HCT116 (cell line): ENCODE data around the gene SGSM2. TPM values are rescaled to one million over a fixed set of nuclear protein-coding genes. Genes with fewer than 3 reads are reported as not detected.

Source experiments
- ATAC-seq: fragments of 200-7000 bp; cut with Tn5 transposase; 2 replicates; pipeline ENCODE4 v1.9.1; 2020; ENCODE audit warnings: mild to moderate bottlenecking, moderate library complexity
- BruUV-seq: library from RNA; stranded (reverse); fragments of 400-500 nt; replicated peaks from 2 replicates; lab custom pipeline; 2021; lab: Mats Ljungman, UMichigan
- CTCF ChIA-PET: fragments of 300-600 bp; sonication (Branson Sonifier 250); formaldehyde crosslinking; loops from one replicate; lab custom pipeline; 2021; ENCODE audit warnings: antibody characterized with exemption; lab: Charles Lee
- POLR2A ChIA-PET: fragments of 300-600, 350-600 bp; sonication (Branson Sonifier 250); formaldehyde crosslinking; loops from one replicate; lab custom pipeline; 2021; ENCODE audit warnings: antibody characterized with exemption; lab: Charles Lee
- RAD21 ChIA-PET, 2 experiments: fragments of 300-600 bp; sonication (Branson Sonifier 250); formaldehyde crosslinking; loops; one replicate each; lab custom pipeline; 2023; ENCODE audit warnings: low total read pairs in 2 of 2; ENCODE audit not compliant: uncharacterized antibody in 2 of 2, unreplicated experiment in 2 of 2, low non-redundant PET in 1 of 2; lab: Charles Lee
- DNase-seq: peaks from one replicate; pipeline ENCODE4 v3.0.0-alpha.2; 2010; ENCODE audit warnings: low read depth, low spot score
- H2AFZ ChIP-seq: fragments of 200-600 bp; shearing (Covaris generic), sonication (generic); 2 replicates; pipeline ENCODE4 v1.6.1; 2017; ENCODE audit warnings: low read depth, mixed run types, mixed read lengths, antibody characterized with exemption, low read length; ENCODE audit not compliant: poor library complexity, severe bottlenecking
- H3K27ac ChIP-seq: 2 replicates; pipeline ENCODE4 v1.5.1; 2012; ENCODE audit warnings: low read depth, low read length
- H3K27me3 ChIP-seq: fragments of 200-600 bp; sonication (generic); 2 replicates; pipeline ENCODE4 v1.6.1; 2016; ENCODE audit warnings: mixed run types, low read length, mixed read lengths; ENCODE audit not compliant: insufficient read depth
- H3K36me3 ChIP-seq, 2 experiments: fragments of 200-500 bp in 1 of 2; fragments of 200-600 bp in 1 of 2; sonication (Bioruptor generic) in 1 of 2; sonication (generic) in 1 of 2; 2 replicates each; pipeline versions ENCODE4 v1.5.1 to v1.6.1; 2014 to 2016; ENCODE audit warnings: low read length in 2 of 2, inconsistent platforms in 1 of 2, mixed read lengths in 1 of 2, mixed run types in 1 of 2; ENCODE audit not compliant: insufficient read depth in 2 of 2, control insufficient read depth in 1 of 2
- H3K4me1 ChIP-seq, 2 experiments: fragments of 200-600 bp in 1 of 2; sonication (generic) in 1 of 2; 2 replicates each; pipeline versions ENCODE4 v1.5.1 to v1.6.1; 2012 to 2017; ENCODE audit warnings: low read length in 2 of 2, inconsistent platforms in 1 of 2, mild to moderate bottlenecking in 1 of 2, mixed read lengths in 1 of 2, mixed run types in 1 of 2, moderate library complexity in 1 of 2; ENCODE audit not compliant: insufficient read depth in 2 of 2, control insufficient read depth in 1 of 2
- H3K4me2 ChIP-seq: fragments of 200-600 bp; sonication (generic); 2 replicates; pipeline ENCODE4 v1.6.1; 2017; ENCODE audit warnings: mixed run types, low read length, mixed read lengths
- H3K4me3 ChIP-seq, 2 experiments: fragments of 200-600 bp in 1 of 2; sonication (generic) in 1 of 2; replicated peaks in 1 of 2; 2 replicates each; pipeline ENCODE4 v1.5.1; 2011 to 2016; ENCODE audit warnings: low read length in 2 of 2, control low read depth in 1 of 2, low read depth in 1 of 2, mild to moderate bottlenecking in 1 of 2, mixed read lengths in 1 of 2, mixed run types in 1 of 2
- H3K79me2 ChIP-seq: fragments of 200-600 bp; sonication (generic); 2 replicates; pipeline ENCODE4 v1.6.1; 2017; ENCODE audit warnings: mild to moderate bottlenecking, mixed run types, low read length, moderate library complexity, mixed read lengths; ENCODE audit not compliant: insufficient read depth
- H3K9ac ChIP-seq: fragments of 200-600 bp; sonication (generic); 2 replicates; pipeline ENCODE4 v1.6.1; 2016; ENCODE audit warnings: low read length, mixed read lengths
- H3K9me2 ChIP-seq: fragments of 200-600 bp; sonication (generic), shearing (Covaris generic); 2 replicates; pipeline ENCODE4 v1.6.1; 2017; ENCODE audit warnings: mixed run types, mild to moderate bottlenecking, moderate library complexity; ENCODE audit not compliant: insufficient read depth
- H3K9me3 ChIP-seq, 2 experiments: fragments of 200-500 bp in 1 of 2; fragments of 200-600 bp in 1 of 2; sonication (Bioruptor generic) in 1 of 2; sonication (generic) in 1 of 2; 2 replicates each; pipeline ENCODE4 v1.6.1; 2014 to 2017; ENCODE audit warnings: low read length in 2 of 2, mixed read lengths in 2 of 2, inconsistent platforms in 1 of 2, low read depth in 1 of 2, mild to moderate bottlenecking in 1 of 2, mixed run types in 1 of 2, moderate library complexity in 1 of 2; ENCODE audit not compliant: control insufficient read depth in 1 of 2, insufficient read depth in 1 of 2
- H4K20me1 ChIP-seq: fragments of 200-600 bp; sonication (generic), shearing (Covaris generic); 2 replicates; pipeline ENCODE4 v1.6.1; 2017; ENCODE audit warnings: mixed run types, mild to moderate bottlenecking, moderate library complexity; ENCODE audit not compliant: insufficient read depth
- CBX3 ChIP-seq: IDR thresholded peaks from 2 replicates; pipeline ENCODE4 v1.6.1; 2012; ENCODE audit warnings: low read depth
- EGR1 ChIP-seq: IDR thresholded peaks from 2 replicates; pipeline ENCODE4 v1.6.1; 2012; ENCODE audit warnings: low read depth
- MAX ChIP-seq: IDR thresholded peaks from 2 replicates; pipeline ENCODE4 v1.6.1; 2012
- POLR2A ChIP-seq: IDR thresholded peaks from 2 replicates; pipeline ENCODE4 v1.7.0; 2011; ENCODE audit warnings: borderline replicate concordance; ENCODE audit not compliant: insufficient read depth, insufficient read length; ENCODE audit errors: extremely low read depth
- REST ChIP-seq: IDR thresholded peaks from 2 replicates; pipeline ENCODE4 v1.6.1; 2012; ENCODE audit warnings: low read depth
- SRF ChIP-seq: IDR thresholded peaks from 2 replicates; pipeline ENCODE4 v1.6.1; 2012; ENCODE audit warnings: low read depth
- intact Hi-C: fragments of 100-400 bp; cut with micrococcal nuclease; formaldehyde crosslinking; loops from 2 replicates; pipeline ENCODE4 v1.10.0; 2022
- total RNA-seq: library from RNA; stranded (reverse); gene quantifications from one replicate; pipeline ENCODE4 v1.2.1, GENCODE V29; 2021; ENCODE audit not compliant: unreplicated experiment

SGSM2 gene
- total RNA-seq, 1 experiment from 2014 or later, result 68.1 TPM

DNA sequence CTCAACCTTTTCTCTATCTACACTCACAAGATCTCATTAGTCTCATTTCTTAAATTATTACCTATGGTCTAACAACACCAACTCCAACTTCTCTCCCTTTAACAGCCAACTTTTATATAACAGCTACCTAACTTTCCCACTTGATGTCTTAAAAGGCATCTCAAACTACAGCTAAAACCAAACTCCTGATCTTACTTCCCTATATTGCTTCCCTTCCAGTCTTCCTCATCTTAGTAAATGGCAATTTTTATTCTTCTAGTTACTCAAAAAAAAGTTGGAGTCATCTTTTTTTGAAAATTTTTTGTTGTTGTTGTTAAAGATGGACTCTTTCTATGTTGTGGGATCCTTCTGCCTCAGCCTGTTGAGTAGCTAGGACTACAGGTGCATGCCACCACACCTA is 18.2 kb upstream of the SGSM2 start (continued):
- TF ChIP-seq REST, result no peak
- TF ChIP-seq, all 23 proteins: peak for 0

DNA sequence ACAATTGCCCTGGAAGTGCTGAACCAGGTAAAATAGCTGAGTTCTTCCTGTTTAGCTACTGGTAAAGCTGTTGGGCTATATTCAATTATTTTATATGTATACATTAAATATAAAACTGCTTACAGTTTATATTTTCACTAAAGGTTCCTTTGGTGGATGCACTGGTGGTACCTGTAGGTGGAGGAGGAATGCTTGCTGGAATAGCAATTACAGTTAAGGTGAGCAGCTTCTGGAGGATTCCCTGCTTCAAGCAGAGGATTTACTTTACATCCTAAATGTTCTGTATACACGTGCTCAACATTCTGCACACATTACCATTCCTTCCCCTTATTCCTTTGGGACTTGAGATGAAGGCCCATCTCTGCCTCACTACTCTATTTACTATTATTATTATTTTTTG is 15.9 kb upstream of the SGSM2 start:
- no peak for DNase-seq
- no peak overlapping the region for H3K27ac ChIP-seq
- peaks cover 32 to 36% of the 10 kb centered on the region in 2 experiments for H3K36me3 ChIP-seq
- H4K20me1 ChIP-seq, result 0 out of 2 replicates have a peak, but pooled peaks cover 5% of the 10 kb centered on the region
- no peaks in the 10 kb centered on the region for H3K27me3 ChIP-seq
- ChIA-PET CTCF (interaction anchor here (1.1 kb wide), 1 partner anchor 263 kb away, joined by 3 read pairs; no protein-coding TSS in a partner anchor), RAD21 (no interaction called here), POLR2A (interaction anchor here (0.9 to 1.1 kb wide), 2 partner anchors 10 to 15 kb away, joined by 3 to 6 read pairs; partner anchors contain the start of gene TSR1)
- peaks cover 8 to 14% of the 10 kb centered on the region in 2 experiments for H3K4me1 ChIP-seq
- no TSS peak for BruUV-seq
- TF ChIP-seq SRF (no peak), MAX (no peak), CBX3 (no peak), EGR1 (no peak), POLR2A (no peak)
- no peak overlapping the region for H3K4me2 ChIP-seq
- intact Hi-C loops, result no loop called here
- peaks cover 16% of the 10 kb centered on the region; the same call in 1 of the 2 replicates for H3K79me2 ChIP-seq
- H3K9me2 ChIP-seq, result no peaks in the 10 kb centered on the region
- H3K9me3 ChIP-seq, result no peaks in the 10 kb centered on the region
- no peak for ATAC-seq
- H3K4me3 ChIP-seq, result no peak overlapping the region
- H2AFZ ChIP-seq, result no peak overlapping the region
- no peak overlapping the region for H3K9ac ChIP-seq
